K562 (cell line): ENCODE results near the gene STRIP1. TPM values are rescaled to one million over a fixed set of nuclear protein-coding genes. Genes with fewer than 3 reads are reported as not detected.

Source experiments
- ATAC-seq: fragments of 200-7000 bp; cut with Tn5 transposase; 3 replicates; pipeline ENCODE4 v1.9.1; 2020; ENCODE audit warnings: moderate library complexity
- BruUV-seq: library from RNA; stranded (reverse); fragments of 400-500 nt; replicated peaks from 2 replicates; lab custom pipeline; 2021; lab: Mats Ljungman, UMichigan
- CTCF ChIA-PET: fragments of 300-600 bp; formaldehyde crosslinking; extraction: SDS; loops from one replicate; lab custom pipeline; 2021; ENCODE audit warnings: low intra/inter-chr PET ratio; lab: Yijun Ruan, JAX
- POLR2A ChIA-PET: fragments of 300-600, 350-650 bp; sonication (Branson Sonifier 250); formaldehyde crosslinking; extraction: SDS; loops from one replicate; lab custom pipeline; 2021; ENCODE audit warnings: antibody characterized with exemption, inconsistent platforms; lab: Yijun Ruan, JAX
- DNase-seq, 4 experiments: peaks; one replicate each; pipeline versions ENCODE4 v3.0.0 to v3.0.0-alpha.2; 2011 to 2018; ENCODE audit warnings: low spot score in 3 of 4, mixed read lengths in 3 of 4; ENCODE audit errors: extremely low read depth in 1 of 4
- FAIRE-seq: peaks from 2 replicates; lab custom pipeline; 2011; peaks lifted over from hg19 to GRCh38; lab: Jason Lieb, UNC
- H2AFZ ChIP-seq: 2 replicates; pipeline ENCODE4 v1.6.0; 2011; ENCODE audit warnings: low read depth, low read length, control low read depth, inconsistent platforms
- H3K27ac ChIP-seq: fragments of 200-600 bp; 3 replicates; pipeline ENCODE4 v1.8.0; 2011; ENCODE audit warnings: low read depth, mild to moderate bottlenecking, control low read depth, inconsistent platforms, low read length, moderate library complexity, mixed read lengths; ENCODE audit errors: extremely low read depth
- H3K27me3 ChIP-seq, 2 experiments: fragments of 300-600 bp in 1 of 2; 2 replicates in 1 of 2; 3 replicates in 1 of 2; pipeline versions ENCODE4 v1.6.0 to v1.8.0; 2011; ENCODE audit warnings: inconsistent platforms in 2 of 2, low read length in 2 of 2, mild to moderate bottlenecking in 1 of 2, mixed read lengths in 1 of 2, moderate library complexity in 1 of 2; ENCODE audit not compliant: control insufficient read depth in 2 of 2, insufficient read depth in 2 of 2
- H3K36me3 ChIP-seq: fragments of 300-600 bp; 3 replicates; pipeline ENCODE4 v1.8.0; 2011; ENCODE audit warnings: mild to moderate bottlenecking, low read length, inconsistent platforms; ENCODE audit not compliant: control insufficient read depth, insufficient read depth
- H3K4me1 ChIP-seq, 2 experiments: fragments of 200-600 bp in 1 of 2; replicated peaks in 1 of 2; 2 replicates in 1 of 2; 3 replicates in 1 of 2; pipeline versions ENCODE4 v1.5.1 to v1.8.0; 2011; ENCODE audit warnings: inconsistent platforms in 2 of 2, low read length in 2 of 2, mild to moderate bottlenecking in 1 of 2, mixed read lengths in 1 of 2, moderate library complexity in 1 of 2; ENCODE audit not compliant: control insufficient read depth in 2 of 2, insufficient read depth in 2 of 2
- H3K4me2 ChIP-seq: 2 replicates; pipeline ENCODE4 v1.6.1; 2011; ENCODE audit warnings: low read length, control low read depth, inconsistent platforms, mixed read lengths; ENCODE audit not compliant: insufficient read depth
- H3K4me3 ChIP-seq: fragments of 200-600 bp; sonication (generic), shearing (Covaris generic); 2 replicates; pipeline ENCODE4 v1.5.1; 2016; ENCODE audit warnings: control low read depth, inconsistent platforms
- H3K79me2 ChIP-seq: fragments of 200-600 bp; 3 replicates; pipeline ENCODE4 v1.8.0; 2011; ENCODE audit warnings: low read length, inconsistent platforms; ENCODE audit not compliant: control insufficient read depth, insufficient read depth
- H3K9ac ChIP-seq, 2 experiments: 2 replicates each; pipeline versions ENCODE4 v1.6.0 to v1.6.1; 2011; ENCODE audit warnings: low read depth in 2 of 2, low read length in 2 of 2, control low read depth in 1 of 2, inconsistent platforms in 1 of 2, mild to moderate bottlenecking in 1 of 2, mixed read lengths in 1 of 2; ENCODE audit not compliant: insufficient read depth in 1 of 2
- H3K9me1 ChIP-seq: one replicate; pipeline ENCODE4 v1.6.0; 2011; ENCODE audit warnings: inconsistent platforms, mild to moderate bottlenecking, low read length, moderate library complexity; ENCODE audit not compliant: control insufficient read depth, insufficient read depth
- H3K9me3 ChIP-seq: replicated peaks from 2 replicates; pipeline ENCODE4 v1.5.1; 2011; ENCODE audit warnings: low read depth, low read length, inconsistent platforms; ENCODE audit not compliant: control insufficient read depth, insufficient read depth
- H4K20me1 ChIP-seq: replicated peaks from 2 replicates; pipeline ENCODE4 v1.6.1; 2011; ENCODE audit warnings: low read length, inconsistent platforms, mixed read lengths; ENCODE audit not compliant: control insufficient read depth, insufficient read depth
- NR3C1 ChIP-seq: sonication (generic); formaldehyde crosslinking; IDR thresholded peaks from 2 replicates; pipeline ENCODE4 v1.8.1; 2022; ENCODE audit warnings: missing genetic modification reagents
- ZNF263 ChIP-seq: sonication (generic); formaldehyde crosslinking; IDR thresholded peaks from 2 replicates; pipeline ENCODE4 v1.8.0; 2022; ENCODE audit warnings: mild to moderate bottlenecking, missing genetic modification reagents, borderline replicate concordance
- in situ Hi-C: fragments of 300-500 bp; cut with MboI; formaldehyde crosslinking; loops from 4 replicates; pipeline ENCODE4 v1.15.0; 2018; ENCODE audit warnings: inconsistent platforms, mixed read lengths
- intact Hi-C: fragments of 100-400 bp; cut with micrococcal nuclease; formaldehyde crosslinking; loops from 2 replicates; pipeline ENCODE4 v1.14.2; 2022
- polyA plus RNA-seq, 8 experiments: library from polyadenylated mRNA; depleted of rRNA in 4 of 8; stranded (reverse) in 5 of 8; unstranded in 3 of 8; fragments of >200 nt; fragmentation: Nextera tagmentation in 2 of 8; fragmentation: Illumina TruSeq in 1 of 8; extraction: Ambion mirVana in 2 of 8; extraction: Trizol in 1 of 8; gene quantifications; 2 replicates each; pipeline versions ENCODE4 v1.2.1 to v1.2.3, GENCODE V29; 2011 to 2014; ENCODE audit warnings: inconsistent platforms in 1 of 8, missing spikeins in 1 of 8
- total RNA-seq, 7 experiments: library from RNA; depleted of rRNA in 6 of 7; stranded (reverse); fragments of >200 nt in 6 of 7; fragmentation: Illumina TruSeq in 2 of 7; extraction: Trizol in 2 of 7; gene quantifications; 2 replicates each; pipeline versions ENCODE4 v1.2.1 to v1.2.3, GENCODE V29; 2011 to 2021; ENCODE audit warnings: low replicate concordance in 1 of 7
- TF ChIP-seq, protein P1 (sequence below), 2 experiments: fragments of 450-650 bp; formaldehyde crosslinking in 1 of 2; IDR thresholded peaks; 2 replicates each; pipeline versions ENCODE4 v1.4.0 to v1.6.1; 2014 to 2020; ENCODE audit warnings: mild to moderate bottlenecking in 2 of 2, borderline replicate concordance in 1 of 2, low read depth in 1 of 2

STRIP1 gene
- total and polyA plus RNA-seq, 9 of the 15 experiments (the other 6 are each of a cell fraction or from before 2014, with no cell fraction given) = 9.9 to 42.3 (median 32.0) TPM

- no peak overlapping the region for H3K4me2 ChIP-seq
- no peaks in the 10 kb centered on the region for H3K9me3 ChIP-seq
- peak; percentile 87 for TF ChIP-seq ZNF263 (CRISPR knock-in tag)
- TF ChIP-seq NR3C1 (CRISPR knock-in tag) = no peak
- TF ChIP-seq, protein P1, sequence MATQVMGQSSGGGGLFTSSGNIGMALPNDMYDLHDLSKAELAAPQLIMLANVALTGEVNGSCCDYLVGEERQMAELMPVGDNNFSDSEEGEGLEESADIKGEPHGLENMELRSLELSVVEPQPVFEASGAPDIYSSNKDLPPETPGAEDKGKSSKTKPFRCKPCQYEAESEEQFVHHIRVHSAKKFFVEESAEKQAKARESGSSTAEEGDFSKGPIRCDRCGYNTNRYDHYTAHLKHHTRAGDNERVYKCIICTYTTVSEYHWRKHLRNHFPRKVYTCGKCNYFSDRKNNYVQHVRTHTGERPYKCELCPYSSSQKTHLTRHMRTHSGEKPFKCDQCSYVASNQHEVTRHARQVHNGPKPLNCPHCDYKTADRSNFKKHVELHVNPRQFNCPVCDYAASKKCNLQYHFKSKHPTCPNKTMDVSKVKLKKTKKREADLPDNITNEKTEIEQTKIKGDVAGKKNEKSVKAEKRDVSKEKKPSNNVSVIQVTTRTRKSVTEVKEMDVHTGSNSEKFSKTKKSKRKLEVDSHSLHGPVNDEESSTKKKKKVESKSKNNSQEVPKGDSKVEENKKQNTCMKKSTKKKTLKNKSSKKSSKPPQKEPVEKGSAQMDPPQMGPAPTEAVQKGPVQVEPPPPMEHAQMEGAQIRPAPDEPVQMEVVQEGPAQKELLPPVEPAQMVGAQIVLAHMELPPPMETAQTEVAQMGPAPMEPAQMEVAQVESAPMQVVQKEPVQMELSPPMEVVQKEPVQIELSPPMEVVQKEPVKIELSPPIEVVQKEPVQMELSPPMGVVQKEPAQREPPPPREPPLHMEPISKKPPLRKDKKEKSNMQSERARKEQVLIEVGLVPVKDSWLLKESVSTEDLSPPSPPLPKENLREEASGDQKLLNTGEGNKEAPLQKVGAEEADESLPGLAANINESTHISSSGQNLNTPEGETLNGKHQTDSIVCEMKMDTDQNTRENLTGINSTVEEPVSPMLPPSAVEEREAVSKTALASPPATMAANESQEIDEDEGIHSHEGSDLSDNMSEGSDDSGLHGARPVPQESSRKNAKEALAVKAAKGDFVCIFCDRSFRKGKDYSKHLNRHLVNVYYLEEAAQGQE (IDR thresholded peaks at IDR 0.05; ENCODE audit: borderline replicate concordance) = peak; percentile 58
- TF ChIP-seq, protein P1 (CRISPR knock-in tag; IDR thresholded peaks at IDR 0.05; ENCODE audit: low read depth) = no peak
- H3K79me2 ChIP-seq = peaks cover 47% of the 10 kb centered on the region
- ATAC-seq (peak; percentile 58), DNase-seq (no peak), FAIRE-seq (no peak)
- POLR2A ChIA-PET = interaction anchor here (0.8 to 8.3 kb wide), 3 partner anchors 9 to 38 kb away, joined by 3 to 77 read pairs (median 6); partner anchors contain the start of gene AHCYL1
- peak overlapping the region; percentile 3; the same call in 1 of the 3 replicates for H3K27ac ChIP-seq
- no TSS peak for BruUV-seq
- peaks cover 9% of the 10 kb centered on the region for H4K20me1 ChIP-seq
- CTCF ChIA-PET = no interaction called here
- H3K4me1 ChIP-seq = peaks cover 0 to 27% of the 10 kb centered on the region in 2 experiments; a peak in 3 of 5 replicates
- H3K9ac ChIP-seq = no peak overlapping the region
- in situ Hi-C loops = no loop called here
- peaks cover 30% of the 10 kb centered on the region for H3K36me3 ChIP-seq
- H3K9me1 ChIP-seq = no peaks in the 10 kb centered on the region
- H2AFZ ChIP-seq = no peak overlapping the region
- no peak overlapping the region for H3K4me3 ChIP-seq
- H3K27me3 ChIP-seq = no peaks in the 10 kb centered on the region
- intact Hi-C loops = no loop called here
Measured at GRCh38 chr1:109997867-109998229, 36.6 kb upstream of the STRIP1 start.
